GM15510 (cell line): ENCODE measurements around the gene TM9SF2.

Experiments
- POLR2A ChIP-seq: IDR thresholded peaks from 3 replicates; pipeline ENCODE4 v1.6.1; 2011; ENCODE audit warnings: borderline replicate concordance; ENCODE audit not compliant: insufficient read length; ENCODE audit errors: extremely low read depth

Gene TM9SF2

GRCh38 chr13:99486996-99487395, 14.3 kb upstream of the TM9SF2 start:
- TF ChIP-seq POLR2A = no peak

GRCh38 chr13:99489028-99489427, 12.2 kb upstream of the TM9SF2 start:
- no peak for TF ChIP-seq POLR2A

DNA sequence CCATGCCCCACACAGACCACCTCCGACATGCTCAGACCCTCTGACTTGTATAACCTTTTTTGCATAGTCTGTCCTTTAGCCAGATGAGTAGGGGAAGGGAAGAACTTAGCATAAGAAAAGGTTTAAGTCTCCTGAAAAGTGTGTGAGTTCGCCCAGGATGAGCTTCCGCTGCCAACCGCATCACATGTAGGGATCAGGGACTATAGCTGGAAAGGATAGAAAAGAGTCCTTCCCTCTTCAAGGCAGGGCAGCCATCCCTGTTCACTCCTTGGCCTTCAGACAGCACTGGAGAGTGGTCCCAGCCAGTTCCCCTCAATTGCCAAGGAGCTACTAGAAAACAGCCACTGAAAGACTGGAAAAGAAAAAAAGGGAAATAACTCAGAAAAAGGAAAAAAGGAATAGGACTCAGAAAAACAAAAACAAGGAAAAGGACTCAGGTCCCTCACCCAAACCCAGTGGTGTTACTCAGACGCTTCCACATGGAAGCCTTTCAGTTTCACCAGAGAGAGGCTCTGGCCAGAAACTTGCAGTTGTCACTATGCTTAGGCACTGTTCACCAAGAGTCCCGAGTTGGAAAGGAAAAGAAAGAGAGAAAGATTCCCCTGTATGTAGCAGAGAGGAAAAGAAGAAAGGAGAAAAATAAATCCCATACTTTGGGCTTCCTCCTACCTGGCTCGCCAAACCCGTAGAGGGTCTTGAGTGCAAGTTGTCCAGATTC, 5.6 kb upstream of the TM9SF2 start:
- no peak for TF ChIP-seq POLR2A

DNA sequence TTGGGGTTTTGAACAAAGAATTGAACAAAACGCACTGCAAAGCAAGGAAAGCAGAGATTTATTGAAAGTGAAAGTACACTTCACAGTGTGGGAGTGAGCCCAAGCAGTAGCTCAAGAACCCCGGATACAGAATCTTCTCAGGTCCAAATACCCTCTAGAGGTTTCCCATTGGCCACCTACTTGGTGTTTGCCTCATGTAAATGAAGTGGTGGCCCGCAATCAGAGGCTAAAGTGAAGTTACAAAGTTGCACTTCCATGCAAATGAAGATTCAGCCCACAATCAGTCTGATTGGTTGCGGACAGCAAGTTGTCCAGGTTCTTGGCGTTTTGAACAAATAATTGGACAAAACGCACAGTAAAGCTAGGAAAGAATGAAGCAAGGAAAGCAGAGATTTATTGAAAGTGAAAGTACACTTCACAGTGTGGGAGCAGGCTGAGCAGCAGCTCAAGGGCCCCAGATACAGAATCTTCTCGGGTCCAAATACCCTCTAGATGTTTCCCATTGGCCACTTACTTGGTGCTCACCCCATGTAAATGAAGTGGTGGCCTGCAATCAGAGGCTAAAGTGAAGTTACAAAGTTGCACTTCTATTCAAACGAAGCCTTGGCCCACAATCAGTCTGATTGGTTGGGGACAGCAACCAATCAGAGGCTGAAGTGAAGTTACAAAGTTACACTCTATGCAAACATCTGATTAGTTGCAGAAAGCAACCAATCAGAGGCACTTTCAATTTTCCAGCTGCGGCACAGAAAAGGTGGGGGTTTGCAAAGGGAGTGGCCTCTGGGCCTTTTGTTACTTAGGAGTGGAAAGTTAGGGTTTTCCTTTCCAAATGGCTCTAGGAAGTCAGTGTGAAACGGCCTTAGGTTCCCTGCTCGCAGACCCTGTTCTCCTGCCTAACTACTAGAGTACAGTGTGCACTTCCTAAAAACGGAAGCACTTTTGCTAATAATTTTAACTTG, 4.8 kb upstream of the TM9SF2 start:
- no peak for TF ChIP-seq POLR2A

GRCh38 chr13:99498171-99499161, 2.8 kb upstream of the TM9SF2 start:
- peak; percentile 69 for TF ChIP-seq POLR2A

DNA sequence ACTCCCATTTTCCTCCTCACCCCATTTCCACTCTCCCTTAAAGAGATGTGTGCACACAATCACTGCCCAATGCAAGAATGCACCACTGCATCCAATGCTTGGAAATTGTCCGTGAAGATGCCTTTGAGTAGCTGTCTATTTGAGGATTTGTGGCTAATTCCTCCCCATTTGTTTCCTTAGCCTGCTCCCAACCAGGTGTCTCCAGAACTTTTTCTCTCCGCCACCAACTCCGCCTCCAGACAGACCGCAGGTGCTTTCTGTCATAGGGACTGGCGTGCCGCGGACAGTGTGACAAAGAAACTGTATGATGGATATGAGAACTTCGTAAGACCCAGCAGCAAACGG, 461 bp upstream of the TM9SF2 start:
- no peak for TF ChIP-seq POLR2A

- no peak for TF ChIP-seq POLR2A
Measured at GRCh38 chr13:99501848-99502301, 603 bp downstream of the TM9SF2 start.

- no peak for TF ChIP-seq POLR2A
Measured at GRCh38 chr13:99505814-99506269, 4.6 kb downstream of the TM9SF2 start.

DNA sequence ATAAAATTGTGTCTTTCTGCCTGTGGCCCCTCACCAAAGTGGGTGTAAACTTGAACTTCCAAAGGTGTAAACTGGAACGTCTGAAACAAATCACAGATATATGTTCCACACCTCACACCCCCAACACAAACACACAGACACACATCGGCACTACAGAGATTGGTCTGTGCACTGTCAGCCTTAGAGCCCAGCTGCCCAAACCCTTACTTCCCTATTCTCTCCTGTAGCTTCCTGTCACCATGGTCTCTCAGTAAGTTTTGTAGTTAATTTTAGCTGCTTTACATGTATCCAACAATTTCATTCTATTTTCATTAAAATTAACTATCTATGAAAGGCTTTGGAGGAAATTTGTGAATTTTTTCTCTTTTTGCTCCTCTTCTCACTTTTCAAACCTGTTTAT, 5.4 kb downstream of the TM9SF2 start:
- TF ChIP-seq POLR2A = no peak

- no peak for TF ChIP-seq POLR2A
Measured at GRCh38 chr13:99507054-99507453, 5.8 kb downstream of the TM9SF2 start.

GRCh38 chr13:99507551-99507950, 6.3 kb downstream of the TM9SF2 start:
- no peak for TF ChIP-seq POLR2A

- no peak for TF ChIP-seq POLR2A
Measured at GRCh38 chr13:99507986-99508385, 6.7 kb downstream of the TM9SF2 start.

DNA sequence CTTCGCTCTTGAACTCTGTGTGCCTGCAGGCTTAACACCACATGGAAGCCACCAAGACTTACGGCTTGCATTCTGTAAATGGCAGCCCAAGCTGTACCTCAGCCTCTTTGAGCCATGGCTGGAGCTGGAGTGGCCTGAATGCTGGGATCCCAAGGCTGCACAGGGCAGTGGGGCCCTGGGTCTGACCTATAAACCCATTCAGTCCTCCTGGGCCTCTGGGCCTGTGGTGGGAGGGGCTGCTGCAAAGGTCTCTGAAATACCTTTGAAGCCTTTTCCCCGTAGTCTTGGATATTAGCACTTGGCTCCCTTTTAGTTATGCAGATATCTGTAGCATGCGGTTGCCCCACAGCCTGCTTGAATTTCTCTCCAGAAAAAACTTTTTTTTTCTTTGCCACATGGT, 8.2 kb downstream of the TM9SF2 start:
- TF ChIP-seq POLR2A = no peak

DNA sequence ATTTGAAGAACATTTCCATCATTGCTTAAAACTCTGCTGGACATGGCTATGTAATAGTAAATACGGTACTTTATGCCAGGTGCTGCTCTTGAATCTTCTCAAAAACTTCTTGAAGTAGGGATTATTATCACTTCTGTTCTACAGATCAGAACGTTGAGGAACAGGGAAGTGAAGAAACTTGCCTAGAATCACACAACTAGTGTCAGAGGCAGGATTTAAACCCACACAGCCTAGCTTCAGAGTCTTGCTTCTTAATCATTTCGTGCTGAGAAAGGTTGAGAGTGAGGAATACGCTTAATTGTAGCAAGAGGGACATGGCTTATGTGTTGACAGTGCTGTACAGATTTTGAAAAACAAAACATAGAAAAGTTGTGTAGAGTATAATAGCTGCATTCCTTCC, 13.5 kb downstream of the TM9SF2 start:
- no peak for TF ChIP-seq POLR2A

DNA sequence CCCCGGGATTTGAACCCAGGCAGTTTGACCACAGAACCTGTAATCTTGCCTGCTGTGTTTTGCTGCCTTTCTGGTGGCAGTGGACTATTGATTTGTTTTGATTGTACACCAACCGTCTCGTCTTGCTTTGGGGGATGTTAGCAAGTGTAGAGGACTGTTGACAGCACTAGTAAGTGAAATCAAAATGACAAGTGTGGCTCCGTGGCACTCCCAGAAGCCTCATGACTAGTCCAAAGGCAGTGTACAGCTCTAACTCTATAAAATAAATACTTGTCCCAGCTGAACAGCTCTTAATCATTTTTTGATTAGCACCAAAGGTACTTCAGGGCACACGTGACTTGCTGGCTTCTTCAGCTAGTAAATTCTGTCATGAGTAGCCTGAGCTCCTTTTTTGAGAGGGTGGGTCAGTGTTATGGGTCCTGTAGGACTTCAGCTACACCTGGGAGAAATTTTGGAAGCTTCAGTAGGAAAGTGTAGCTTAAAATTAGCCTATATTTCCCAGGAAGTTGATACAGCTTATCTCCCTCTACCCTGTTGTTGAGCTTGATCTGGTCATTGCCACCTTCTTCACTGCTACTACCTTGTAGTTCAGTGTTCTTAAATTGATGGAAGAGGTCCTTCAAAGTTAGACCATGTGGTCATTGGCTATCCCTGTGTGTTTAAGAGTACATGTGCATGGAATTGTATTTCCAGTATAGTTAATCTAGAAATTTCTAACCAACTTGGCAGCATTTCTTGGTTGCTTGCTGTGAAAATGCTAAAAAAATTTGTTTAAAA, 15.1 kb downstream of the TM9SF2 start:
- TF ChIP-seq POLR2A = no peak

- TF ChIP-seq POLR2A = no peak
Measured at GRCh38 chr13:99517577-99517976, 16.3 kb downstream of the TM9SF2 start.
